C4-2B (cell line): ENCODE data around the gene SMIM38.

Source experiments
- H3K27ac ChIP-seq: fragments of 450-650 bp; 2 replicates; pipeline ENCODE4 v1.5.1; 2017
- CTCF ChIP-seq: fragments of 450-650 bp; conservative IDR thresholded peaks from 2 replicates; pipeline ENCODE4 v1.5.1; 2017; ENCODE audit warnings: mild to moderate bottlenecking
- ZFX ChIP-seq: fragments of 450-650 bp; IDR thresholded peaks from 2 replicates; pipeline ENCODE4 v1.6.1; 2017

Gene SMIM38

GRCh38 chr11:69174841-69175240, 19.1 kb downstream of the SMIM38 start:
- TF ChIP-seq ZFX (no peak), CTCF (no peak)
- H3K27ac ChIP-seq = no peak overlapping the region

GRCh38 chr11:69178819-69179482, 23.2 kb downstream of the SMIM38 start:
- TF ChIP-seq ZFX = no peak
- TF ChIP-seq CTCF = no peak
- peak overlapping the region; percentile 5; the same call in 1 of the 2 replicates for H3K27ac ChIP-seq

GRCh38 chr11:69180226-69180625, 24.5 kb downstream of the SMIM38 start:
- no peak for TF ChIP-seq CTCF
- TF ChIP-seq ZFX = no peak

GRCh38 chr11:69180726-69181125, 25.0 kb downstream of the SMIM38 start:
- TF ChIP-seq ZFX = no peak
- no peak for TF ChIP-seq CTCF
- H3K27ac ChIP-seq = no peak overlapping the region

More at GRCh38 chr11:69180226-69180625, 24.5 kb downstream of the SMIM38 start:
- no peak overlapping the region for H3K27ac ChIP-seq

GRCh38 chr11:69183613-69184012, 27.9 kb downstream of the SMIM38 start:
- no peak for TF ChIP-seq ZFX
- no peak for TF ChIP-seq CTCF
- no peak overlapping the region for H3K27ac ChIP-seq

- TF ChIP-seq CTCF = no peak
- TF ChIP-seq ZFX = no peak
- no peak overlapping the region for H3K27ac ChIP-seq
These were observed 30.9 kb downstream of the SMIM38 start for GRCh38 chr11:69186316-69187260.

GRCh38 chr11:69187540-69188065, 31.9 kb downstream of the SMIM38 start:
- H3K27ac ChIP-seq = no peak overlapping the region
- TF ChIP-seq CTCF (no peak), ZFX (no peak)
